ENCODE measurements around the gene LCLAT1.

The LCLAT1 gene

GRCh38 chr2:30424231-30424630 lies 22.8 kb upstream of the LCLAT1 start:
- no peak for DNase-seq

GRCh38 chr2:30425326-30425725 lies 21.7 kb upstream of the LCLAT1 start:
- no peak for DNase-seq

GRCh38 chr2:30427606-30428347 lies 19.3 kb upstream of the LCLAT1 start:
- DNase-seq, result no peak

- no peak for DNase-seq
Measured at GRCh38 chr2:30428348-30428662, 18.7 kb upstream of the LCLAT1 start.

- DNase-seq, result no peak
Measured at GRCh38 chr2:30428827-30429461, 18.1 kb upstream of the LCLAT1 start.

- DNase-seq, result no peak
Measured at GRCh38 chr2:30433541-30434299, 13.3 kb upstream of the LCLAT1 start.

GRCh38 chr2:30434708-30435107 lies 12.3 kb upstream of the LCLAT1 start:
- DNase-seq, result no peak

GRCh38 chr2:30436859-30437435 lies 10.1 kb upstream of the LCLAT1 start:
- DNase-seq, result peak; percentile 52

GRCh38 chr2:30437809-30438548 lies 9.1 kb upstream of the LCLAT1 start:
- DNase-seq, result no peak

- DNase-seq, result peak; percentile 36
Measured at GRCh38 chr2:30439296-30439695, 7.8 kb upstream of the LCLAT1 start.

GRCh38 chr2:30439879-30440278 lies 7.2 kb upstream of the LCLAT1 start:
- DNase-seq, result no peak

GRCh38 chr2:30441023-30441422 lies 6.0 kb upstream of the LCLAT1 start:
- DNase-seq, result no peak

- no peak for DNase-seq
Measured at GRCh38 chr2:30443081-30443480, 4.0 kb upstream of the LCLAT1 start.

GRCh38 chr2:30444273-30444672 lies 2.8 kb upstream of the LCLAT1 start:
- peak; percentile 80 for DNase-seq

- DNase-seq, result no peak
Measured at GRCh38 chr2:30445266-30445821, 1.7 kb upstream of the LCLAT1 start.

GRCh38 chr2:30446602-30447148 lies 371 bp upstream of the LCLAT1 start:
- no peak for DNase-seq

- DNase-seq, result no peak
Measured at GRCh38 chr2:30448308-30448707, 1.3 kb downstream of the LCLAT1 start.

GRCh38 chr2:30448866-30449265 lies 1.8 kb downstream of the LCLAT1 start:
- DNase-seq, result no peak

GRCh38 chr2:30450025-30450424 lies 3.0 kb downstream of the LCLAT1 start:
- DNase-seq, result no peak

GRCh38 chr2:30453498-30453897 lies 6.5 kb downstream of the LCLAT1 start:
- no peak for DNase-seq

- no peak for DNase-seq
Measured at GRCh38 chr2:30454571-30454970, 7.5 kb downstream of the LCLAT1 start.

GRCh38 chr2:30455114-30455738 lies 8.2 kb downstream of the LCLAT1 start:
- no peak for DNase-seq

Measured in inflammatory macrophage treated with lipopolysaccharide for 4 hours (primary cell).